ENCODE results near the gene CD164.
A peak's percentile ranks its signal among the peaks of the same experiment; 100 is the strongest.

Gene CD164

DNA sequence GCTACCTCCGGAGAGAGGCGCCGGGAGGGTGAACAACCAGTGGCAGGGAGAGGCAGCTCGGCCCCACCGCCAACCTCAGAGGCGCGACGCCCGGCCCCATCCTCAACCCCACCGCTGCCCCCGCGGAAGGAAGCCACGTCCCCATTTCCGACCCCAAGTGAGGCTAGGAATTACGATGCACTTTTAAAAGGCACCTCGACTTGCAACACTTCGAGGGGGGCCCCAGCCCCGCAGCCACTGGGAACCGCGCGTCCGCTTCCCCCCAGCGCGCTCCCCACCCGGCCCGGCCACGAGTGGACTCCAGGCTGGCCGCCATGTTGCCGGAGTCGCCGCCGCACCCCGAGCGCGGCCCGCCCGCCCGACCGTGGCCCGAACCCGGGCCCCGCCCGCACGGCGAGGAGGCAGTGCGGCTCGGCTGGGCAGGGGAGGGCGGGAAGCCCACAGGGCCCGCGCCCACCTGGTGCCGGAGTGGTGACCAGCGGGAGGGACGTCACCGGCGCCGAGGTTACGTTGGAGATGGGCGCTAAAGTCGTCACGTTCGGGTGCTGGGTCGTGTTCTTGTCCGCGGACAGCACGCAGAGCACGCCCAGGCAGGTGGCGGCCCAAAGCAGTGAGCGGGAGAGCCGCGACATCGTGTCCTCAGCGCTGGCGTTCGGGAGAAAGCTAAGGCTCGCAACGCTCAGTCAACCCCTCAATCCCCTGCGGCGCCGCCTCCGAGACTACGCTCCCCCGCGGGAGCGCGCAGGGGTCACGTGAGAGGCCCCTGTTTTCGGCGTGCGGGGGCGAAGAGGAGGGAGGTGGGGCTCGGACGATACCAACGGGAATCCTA, at the start of gene CD164:
CD164 (minus strand) TSS at position 721 of the 829 bp plus-strand sequence; CDS start at position 632, 89 bp downstream.
- H3K4me3 ChIP-seq (ENCODE audit: low read depth in 1 of 2, low read length in 1 of 2) = peak within 1 kb of the TSS; percentile 91 to 92
- H3K27me3 ChIP-seq = no peaks in the 10 kb centered on the region
- H3K27ac ChIP-seq = peak within 1 kb of the TSS; percentile 95
- H3K36me3 ChIP-seq = peaks cover 12% of the 10 kb centered on the region
- H3K9me3 ChIP-seq = no peaks in the 10 kb centered on the region
- H3K4me1 ChIP-seq (ENCODE audit: control insufficient read depth in 1 of 2, insufficient read depth in 1 of 2, low read depth in 1 of 2, low read length in 1 of 2) = peaks cover 66 to 71% of the 10 kb centered on the region in 2 experiments
- TF ChIP-seq, protein P1, sequence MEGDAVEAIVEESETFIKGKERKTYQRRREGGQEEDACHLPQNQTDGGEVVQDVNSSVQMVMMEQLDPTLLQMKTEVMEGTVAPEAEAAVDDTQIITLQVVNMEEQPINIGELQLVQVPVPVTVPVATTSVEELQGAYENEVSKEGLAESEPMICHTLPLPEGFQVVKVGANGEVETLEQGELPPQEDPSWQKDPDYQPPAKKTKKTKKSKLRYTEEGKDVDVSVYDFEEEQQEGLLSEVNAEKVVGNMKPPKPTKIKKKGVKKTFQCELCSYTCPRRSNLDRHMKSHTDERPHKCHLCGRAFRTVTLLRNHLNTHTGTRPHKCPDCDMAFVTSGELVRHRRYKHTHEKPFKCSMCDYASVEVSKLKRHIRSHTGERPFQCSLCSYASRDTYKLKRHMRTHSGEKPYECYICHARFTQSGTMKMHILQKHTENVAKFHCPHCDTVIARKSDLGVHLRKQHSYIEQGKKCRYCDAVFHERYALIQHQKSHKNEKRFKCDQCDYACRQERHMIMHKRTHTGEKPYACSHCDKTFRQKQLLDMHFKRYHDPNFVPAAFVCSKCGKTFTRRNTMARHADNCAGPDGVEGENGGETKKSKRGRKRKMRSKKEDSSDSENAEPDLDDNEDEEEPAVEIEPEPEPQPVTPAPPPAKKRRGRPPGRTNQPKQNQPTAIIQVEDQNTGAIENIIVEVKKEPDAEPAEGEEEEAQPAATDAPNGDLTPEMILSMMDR (IDR thresholded peaks at IDR 0.05) = no peak

DNA sequence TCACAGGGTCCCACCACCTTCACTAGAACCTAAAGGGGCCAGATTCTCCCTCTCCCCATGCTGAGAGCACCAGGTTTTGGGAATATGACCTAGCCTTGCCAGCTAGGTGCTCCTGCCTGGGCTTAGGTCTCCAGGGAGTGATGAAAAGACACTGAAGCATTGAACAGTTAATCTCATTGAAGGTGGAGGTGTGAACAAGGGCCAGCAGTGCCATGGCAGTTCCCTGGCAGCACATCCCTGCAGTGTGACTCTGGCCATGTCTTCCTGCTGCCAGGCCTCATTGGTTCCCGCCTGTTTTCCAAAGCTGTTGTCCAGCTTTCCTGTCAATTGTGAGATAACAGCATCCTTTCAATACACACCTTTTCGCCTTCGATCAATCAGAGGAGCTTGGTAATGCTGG, 47.2 kb upstream of the CD164 start:
- TF ChIP-seq, protein P1 (IDR thresholded peaks at IDR 0.05) = no peak

DNA sequence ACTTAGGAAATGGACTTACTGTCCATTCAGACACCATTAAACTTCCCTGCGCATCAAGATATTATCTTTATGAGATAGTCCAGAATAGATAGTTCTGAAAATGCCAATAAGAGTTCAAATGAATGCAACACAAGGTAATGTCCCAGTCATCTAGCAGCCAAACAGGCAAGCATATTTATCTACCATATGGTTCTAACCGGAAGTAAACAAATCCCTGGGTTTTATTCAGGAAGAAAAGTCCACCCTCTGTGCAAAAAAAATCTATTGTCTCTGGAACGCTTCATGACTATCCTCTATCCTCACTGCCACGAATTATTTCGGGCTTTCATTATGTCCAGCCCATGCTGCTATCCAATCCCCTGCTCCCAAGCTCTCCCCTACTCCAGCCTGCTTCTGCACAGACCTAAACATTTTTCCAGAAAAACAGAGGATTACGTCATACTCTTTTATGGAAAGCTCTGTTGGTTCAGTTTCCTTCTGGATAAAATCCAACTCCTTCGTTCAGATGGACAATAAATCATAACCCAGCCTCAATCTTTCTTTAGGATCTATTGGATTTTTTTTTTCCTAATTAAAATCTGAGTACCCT, 46.7 kb upstream of the CD164 start:
- H3K4me1 ChIP-seq (ENCODE audit: control insufficient read depth in 1 of 2, insufficient read depth in 1 of 2, low read depth in 1 of 2, low read length in 1 of 2) = no peaks in the 10 kb centered on the region
- H3K4me3 ChIP-seq (ENCODE audit: low read depth in 1 of 2, low read length in 1 of 2) = no peak overlapping the region
- H3K27me3 ChIP-seq = no peaks in the 10 kb centered on the region
- no peaks in the 10 kb centered on the region for H3K9me3 ChIP-seq
- TF ChIP-seq, protein P1 (IDR thresholded peaks at IDR 0.05) = no peak
- H3K36me3 ChIP-seq = no peaks in the 10 kb centered on the region
- H3K27ac ChIP-seq = no peak overlapping the region

More for the DNA sequence above, 47.2 kb upstream of the CD164 start:
- no peaks in the 10 kb centered on the region for H3K4me1 ChIP-seq (ENCODE audit: control insufficient read depth in 1 of 2, insufficient read depth in 1 of 2, low read depth in 1 of 2, low read length in 1 of 2)
- no peak overlapping the region for H3K27ac ChIP-seq
- H3K36me3 ChIP-seq = no peaks in the 10 kb centered on the region
- no peaks in the 10 kb centered on the region for H3K9me3 ChIP-seq
- H3K27me3 ChIP-seq = no peaks in the 10 kb centered on the region
- no peak overlapping the region for H3K4me3 ChIP-seq (ENCODE audit: low read depth in 1 of 2, low read length in 1 of 2)

DNA sequence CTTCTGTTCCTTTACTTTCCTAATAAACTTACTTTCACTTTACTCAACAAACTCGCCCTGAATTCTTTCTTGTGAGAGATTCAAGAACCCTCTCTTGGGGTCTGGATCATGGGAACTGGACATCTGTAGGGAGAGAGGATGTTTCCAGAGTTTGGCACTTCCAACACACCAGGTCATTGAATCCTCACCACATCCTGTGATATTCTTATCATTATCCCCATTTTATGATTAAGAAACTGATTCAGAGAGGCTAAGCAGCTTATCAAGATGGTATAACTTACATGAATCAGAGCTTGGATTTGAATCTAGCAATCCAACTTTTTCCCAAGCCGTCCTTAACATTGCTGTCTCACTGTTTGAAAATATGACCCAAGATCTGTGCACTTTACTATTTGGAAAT, 42.7 kb upstream of the CD164 start:
- H3K4me3 ChIP-seq (ENCODE audit: low read depth in 1 of 2, low read length in 1 of 2) = no peak overlapping the region
- TF ChIP-seq, protein P1 (IDR thresholded peaks at IDR 0.05) = no peak
- H3K9me3 ChIP-seq = no peaks in the 10 kb centered on the region
- H3K4me1 ChIP-seq (ENCODE audit: control insufficient read depth in 1 of 2, insufficient read depth in 1 of 2, low read depth in 1 of 2, low read length in 1 of 2) = no peaks in the 10 kb centered on the region
- H3K27ac ChIP-seq = no peak overlapping the region
- no peaks in the 10 kb centered on the region for H3K27me3 ChIP-seq
- no peaks in the 10 kb centered on the region for H3K36me3 ChIP-seq

DNA sequence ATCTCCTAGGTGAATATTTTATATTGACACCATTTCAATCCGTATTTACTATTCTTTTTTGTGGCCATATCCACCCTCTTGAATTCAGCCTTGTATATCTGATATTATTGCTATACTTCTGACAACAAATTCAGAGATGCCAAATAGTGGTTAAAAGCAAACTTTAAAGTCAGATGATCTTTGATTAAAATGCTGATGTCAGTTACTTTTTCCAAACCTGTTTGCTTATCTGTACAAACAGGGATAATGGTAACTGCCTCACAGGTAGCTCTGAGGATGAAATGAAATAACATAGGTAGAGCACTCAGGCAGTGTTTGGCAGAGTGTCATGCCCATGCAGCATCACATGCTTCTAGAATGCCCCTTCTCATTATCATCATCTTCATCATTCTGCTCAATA, 38.9 kb upstream of the CD164 start:
- H3K36me3 ChIP-seq = no peaks in the 10 kb centered on the region
- H3K4me3 ChIP-seq (ENCODE audit: low read depth in 1 of 2, low read length in 1 of 2) = no peak overlapping the region
- no peak overlapping the region for H3K27ac ChIP-seq
- H3K9me3 ChIP-seq = no peaks in the 10 kb centered on the region
- no peaks in the 10 kb centered on the region for H3K4me1 ChIP-seq (ENCODE audit: control insufficient read depth in 1 of 2, insufficient read depth in 1 of 2, low read depth in 1 of 2, low read length in 1 of 2)
- TF ChIP-seq, protein P1 (IDR thresholded peaks at IDR 0.05) = no peak
- no peaks in the 10 kb centered on the region for H3K27me3 ChIP-seq

Measured in neutrophil (primary cell).